Activated CD4-positive, alpha-beta T cell treated with anti-CD3 and anti-CD28 coated beads, Interleukin-2, amount 50 U/mL, for 4 hours (primary cell): ENCODE data around the gene CMC4.

Experiments
- DNase-seq, 2 experiments: peaks; one replicate each; pipeline ENCODE4 v3.0.0-alpha.2; 2020

The CMC4 gene

DNA sequence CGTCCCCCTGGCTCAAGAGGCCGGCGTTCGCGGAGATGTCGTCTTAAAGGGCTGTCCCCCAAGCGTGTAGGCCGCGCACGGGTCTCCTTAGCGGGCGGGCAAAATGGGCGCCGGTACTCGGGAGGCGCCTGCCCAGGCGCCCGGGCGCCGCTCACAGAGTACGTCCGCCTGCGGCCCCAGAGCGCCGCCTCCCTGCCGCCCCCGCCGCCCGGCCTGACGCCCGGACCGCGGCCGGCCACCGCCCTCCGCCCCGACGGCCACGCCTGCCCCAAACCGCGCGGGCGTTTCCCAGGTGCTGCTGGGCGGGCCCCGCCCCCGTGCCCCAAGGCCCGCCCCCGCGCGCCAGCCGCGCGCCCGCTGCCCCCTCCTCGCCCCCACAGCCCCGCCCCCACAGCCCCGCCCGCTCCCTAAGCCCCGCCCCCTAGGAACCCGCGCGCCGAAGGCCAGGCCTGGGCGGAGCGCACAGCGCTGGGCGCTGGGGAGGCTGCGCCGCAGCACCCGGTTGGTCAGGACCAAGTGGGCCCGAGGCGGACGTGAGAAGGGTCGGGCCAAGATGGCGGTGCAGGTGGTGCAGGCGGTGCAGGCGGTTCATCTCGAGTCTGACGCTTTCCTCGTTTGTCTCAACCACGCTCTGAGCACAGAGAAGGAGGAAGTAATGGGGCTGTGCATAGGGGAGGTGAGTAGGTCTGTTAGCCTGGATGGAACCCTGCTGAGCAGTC, at the start of gene CMC4, which contains the start of the genes BRCC3 and MTCP1:
Gene CMC4 (minus strand): TSS at position 162 of the 719 bp plus-strand sequence. CDS start 7,113 bp downstream, outside the sequence.
Gene BRCC3 (plus strand): TSS at position 534 of the 719 bp plus-strand sequence. CDS start 20 bp downstream, at position 554.
Gene MTCP1 (minus strand): TSS at position 162 of the 719 bp plus-strand sequence. CDS start 5,126 bp downstream, outside the sequence.
- DNase-seq = peak; percentile 53 to 59

GRCh38 chrX:155115174-155115819, 44.4 kb upstream of the CMC4 start:
- no peak for DNase-seq

GRCh38 chrX:155113097-155113496, 42.2 kb upstream of the CMC4 start:
- DNase-seq = no peak

DNA sequence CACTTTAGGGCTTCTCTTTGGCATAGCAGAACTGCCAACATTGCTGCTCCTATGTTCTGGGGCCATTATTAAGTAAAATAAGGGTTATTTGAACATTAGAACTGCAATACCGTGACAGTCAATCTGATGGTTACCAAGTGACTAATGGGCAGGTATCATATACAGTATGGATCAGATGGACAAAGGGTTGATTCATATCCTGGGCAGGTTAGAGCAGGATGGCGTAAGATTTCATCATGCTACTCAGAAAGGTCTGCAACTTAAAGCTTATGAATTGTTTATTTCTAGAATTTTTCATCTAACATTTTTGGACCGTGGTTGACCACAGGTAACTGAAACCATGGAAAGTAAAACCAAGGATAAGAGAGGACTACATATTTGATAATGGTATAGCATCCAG, 41.2 kb upstream of the CMC4 start:
- no peak for DNase-seq

- no peak for DNase-seq
Observed at GRCh38 chrX:155108427-155108826, 37.5 kb upstream of the CMC4 start.

- DNase-seq = no peak
Observed at GRCh38 chrX:155105919-155106318, 35.0 kb upstream of the CMC4 start.

DNA sequence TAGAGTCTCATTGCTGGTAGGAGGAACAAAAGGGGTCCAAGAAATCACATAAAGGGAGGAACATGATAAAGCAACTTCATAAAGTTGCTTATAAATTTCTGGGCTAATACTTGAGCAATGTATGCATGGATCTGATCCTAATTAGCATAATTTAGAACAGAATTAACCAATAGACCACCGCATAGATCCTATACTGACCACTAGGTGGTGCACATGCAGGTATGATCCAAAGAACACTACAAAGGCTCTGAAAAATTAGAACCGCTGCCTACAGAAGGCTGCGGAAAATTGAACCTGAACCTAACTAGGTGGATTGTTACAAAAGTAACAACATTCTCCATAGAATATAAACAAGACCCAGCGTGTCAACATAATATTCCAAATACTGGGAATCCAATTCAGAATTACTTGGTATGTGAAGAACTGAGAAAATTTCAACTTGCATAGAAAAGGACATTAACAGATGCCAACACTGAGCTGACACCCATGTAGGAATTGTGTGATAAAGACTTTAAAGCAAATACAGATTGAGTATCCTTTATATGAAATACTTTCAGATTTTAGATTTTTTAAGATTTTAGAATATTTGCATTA, 23.6 kb upstream of the CMC4 start:
- DNase-seq = no peak

DNA sequence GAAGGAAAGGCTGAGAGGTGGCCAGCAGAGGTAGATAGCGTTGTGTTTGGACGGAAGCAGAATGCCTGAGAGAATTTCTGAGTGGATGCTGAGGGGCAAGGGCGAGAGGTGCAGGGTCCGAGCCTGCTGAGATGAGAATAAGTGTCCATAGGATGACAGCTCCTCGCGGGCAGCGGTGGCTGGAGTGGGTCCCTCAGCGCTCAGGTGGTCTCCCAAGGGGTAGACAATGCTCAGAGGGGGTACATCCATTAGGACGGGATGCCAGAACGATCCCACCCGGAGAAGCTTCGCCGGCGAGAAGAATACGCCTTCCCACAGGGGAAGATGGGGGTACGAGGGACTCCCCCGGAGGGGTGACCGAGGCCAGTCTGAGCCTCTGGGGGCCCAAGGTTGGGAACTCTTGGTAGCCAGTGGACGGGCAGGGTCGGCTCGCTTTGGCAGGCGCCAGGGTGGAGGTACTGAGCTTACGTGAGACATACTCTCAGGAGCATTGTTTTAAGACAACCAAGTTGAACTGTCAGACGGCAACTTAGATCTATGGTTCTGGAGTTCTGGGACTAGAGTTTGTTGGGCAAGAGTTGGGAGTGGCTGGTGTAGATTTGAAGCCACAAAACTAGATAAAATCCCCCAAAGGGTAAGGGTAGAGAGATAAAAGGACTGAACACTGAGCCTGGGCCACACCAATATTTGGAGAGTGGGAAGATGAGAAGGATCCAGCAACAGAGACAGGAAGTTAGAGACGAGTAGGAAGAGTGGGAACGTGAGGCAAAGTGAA, 16.2 kb upstream of the CMC4 start:
- no peak for DNase-seq

DNA sequence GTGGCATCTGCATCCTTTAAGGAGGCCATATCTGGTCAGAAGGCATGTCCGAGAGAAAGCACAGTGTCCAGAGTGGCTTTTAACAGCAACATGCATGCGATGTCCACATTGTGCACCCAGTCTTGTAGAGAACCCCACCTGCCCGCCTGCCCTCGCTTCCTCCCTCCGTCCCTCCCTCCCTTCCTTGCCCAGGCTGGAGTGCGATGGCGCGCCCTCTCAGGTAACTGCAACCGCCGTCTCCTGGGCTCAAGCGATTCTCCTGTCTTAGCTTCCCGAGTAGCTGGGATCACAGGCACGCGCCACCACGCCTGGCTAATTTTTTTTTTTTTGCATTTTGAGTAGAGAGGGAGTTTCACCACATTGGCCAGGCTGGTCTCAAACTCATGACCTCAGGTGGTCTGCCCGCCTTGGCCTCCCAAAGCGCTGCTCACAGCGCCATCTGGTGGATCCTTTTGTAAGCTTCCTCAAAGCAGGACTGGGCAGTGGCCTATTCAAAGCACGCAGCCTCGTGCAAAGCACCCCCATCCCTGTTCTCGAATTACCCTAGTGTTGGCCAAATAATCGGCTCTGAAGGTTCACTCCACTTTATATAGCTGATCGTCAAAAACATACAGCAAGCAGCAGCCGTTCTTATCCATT, 15.4 kb upstream of the CMC4 start:
- DNase-seq = peak; percentile 21 to 25

GRCh38 chrX:155071694-155072280, 851 bp upstream of the CMC4 start:
- no peak for DNase-seq

GRCh38 chrX:155070663-155070974, 317 bp downstream of the CMC4 start:
- DNase-seq = no peak

- DNase-seq = no peak
Observed at GRCh38 chrX:155070038-155070437, 898 bp downstream of the CMC4 start.

DNA sequence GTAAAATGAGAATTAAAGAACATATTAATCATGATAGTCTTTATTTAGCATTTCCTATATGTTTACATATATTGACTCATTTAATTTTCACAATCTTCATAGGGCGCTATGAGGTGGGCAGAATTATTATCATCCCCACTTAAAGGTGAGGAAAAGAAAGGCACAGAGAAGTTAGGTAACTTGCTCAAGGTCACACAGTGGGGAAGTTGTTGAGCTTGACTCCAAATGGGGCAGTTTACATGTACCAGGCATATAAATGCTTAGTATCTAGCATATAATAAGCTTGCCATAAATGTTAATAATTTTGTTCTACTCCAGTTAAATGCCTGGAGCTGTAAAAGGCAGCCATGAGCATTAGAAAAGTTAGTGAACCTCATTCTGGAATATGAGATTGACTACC, 1.5 kb downstream of the CMC4 start:
- no peak for DNase-seq

DNA sequence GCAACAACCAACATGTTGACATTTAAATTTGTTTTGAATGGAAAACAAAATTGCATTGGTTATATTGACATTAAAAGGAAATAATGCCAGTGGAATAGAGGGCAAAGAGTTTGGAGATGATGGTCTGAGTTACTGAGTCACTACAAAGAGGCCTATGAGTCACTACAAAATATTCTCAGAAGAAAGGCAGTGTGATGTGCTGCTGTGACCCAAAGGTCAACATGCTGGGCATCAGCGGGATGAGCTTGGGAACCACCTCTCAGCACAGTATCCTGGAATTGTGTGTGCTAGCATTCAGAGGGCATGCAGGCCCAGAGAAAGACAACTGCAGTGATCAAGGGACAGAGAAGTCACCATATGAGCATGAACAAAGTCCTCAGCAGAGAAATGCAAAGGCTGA, 2.8 kb downstream of the CMC4 start:
- DNase-seq = no peak

GRCh38 chrX:155065035-155065734, 5.8 kb downstream of the CMC4 start:
- DNase-seq = no peak

GRCh38 chrX:155061760-155062159, 9.2 kb downstream of the CMC4 start:
- DNase-seq = no peak

GRCh38 chrX:155056877-155057792, 13.8 kb downstream of the CMC4 start:
- peak; percentile 22 to 26 for DNase-seq

DNA sequence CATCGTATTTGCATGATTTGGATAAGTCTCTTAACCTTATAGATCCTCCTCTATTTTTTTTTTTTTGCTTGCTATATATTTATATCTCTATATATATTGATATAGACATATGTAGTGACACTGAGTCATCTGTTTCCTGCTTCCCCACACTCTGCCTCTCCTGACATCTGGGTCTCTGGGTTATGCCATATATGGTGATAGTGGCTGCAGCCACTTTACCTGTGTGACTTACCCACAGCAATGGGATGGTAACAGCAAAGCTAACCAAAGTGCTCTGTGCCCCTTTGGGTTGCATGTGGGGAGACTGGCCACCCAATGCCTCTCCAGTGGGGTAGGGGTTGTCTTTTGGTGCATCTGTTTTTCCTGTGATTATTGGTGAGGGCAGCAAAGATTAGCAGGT, 14.5 kb downstream of the CMC4 start:
- no peak for DNase-seq

GRCh38 chrX:155055494-155055893, 15.4 kb downstream of the CMC4 start:
- DNase-seq = no peak

GRCh38 chrX:155054255-155054654, 16.7 kb downstream of the CMC4 start:
- no peak for DNase-seq

GRCh38 chrX:155053656-155054055, 17.3 kb downstream of the CMC4 start:
- DNase-seq = no peak
